ENCODE data around the gene IQCE.

- TF ChIP-seq CTCF (IDR thresholded peaks at IDR 0.05), result no peak
- TF ChIP-seq POLR2A (IDR thresholded peaks at IDR 0.05), result no peak
Observed at GRCh38 chr7:2613098-2613930, 54.5 kb downstream of the IQCE start.
